IMR-90 (cell line): ENCODE results near the gene RNF151. TPM values are rescaled to one million over a fixed set of nuclear protein-coding genes. Genes with fewer than 3 reads are reported as not detected.

Source experiments
- ATAC-seq: fragments of 200-7000 bp; cut with Tn5 transposase; 2 replicates; pipeline ENCODE4 v1.9.1; 2020; ENCODE audit warnings: low read depth, mild to moderate bottlenecking, moderate library complexity
- BruUV-seq: library from RNA; stranded (reverse); fragments of 400-500 nt; replicated peaks from 2 replicates; lab custom pipeline; 2021; lab: Mats Ljungman, UMichigan
- CTCF ChIA-PET: fragments of 300-600 bp; formaldehyde crosslinking; extraction: SDS; loops from one replicate; lab custom pipeline; 2021; ENCODE audit warnings: antibody characterized with exemption; lab: Yijun Ruan, JAX
- POLR2A ChIA-PET: fragments of 300-600 bp; sonication (Branson Sonifier 250); formaldehyde crosslinking; loops from one replicate; lab custom pipeline; 2022; ENCODE audit warnings: antibody characterized with exemption; ENCODE audit not compliant: unreplicated experiment; lab: Charles Lee
- DNase-seq: peaks from one replicate; pipeline ENCODE4 v3.0.0; 2013
- H2AFZ ChIP-seq: replicated peaks from 2 replicates; pipeline ENCODE3; 2013; ENCODE audit warnings: low read length, mild to moderate bottlenecking; ENCODE audit not compliant: poor library complexity
- H2AK5ac ChIP-seq: 2 replicates; pipeline ENCODE4 v1.6.1; 2013; ENCODE audit warnings: low read depth, low read length, inconsistent platforms
- H2AK9ac ChIP-seq: replicated peaks from 2 replicates; pipeline ENCODE3; 2013; ENCODE audit warnings: mild to moderate bottlenecking, low read depth, low read length, moderate library complexity; ENCODE audit not compliant: poor library complexity
- H2BK120ac ChIP-seq: 2 replicates; pipeline ENCODE4 v1.6.1; 2013; ENCODE audit warnings: low read depth, low read length, inconsistent platforms
- H2BK15ac ChIP-seq: 3 replicates; pipeline ENCODE4 v1.6.1; 2013; ENCODE audit warnings: low read depth, low read length, inconsistent platforms
- H2BK20ac ChIP-seq: 2 replicates; pipeline ENCODE4 v1.6.1; 2013; ENCODE audit warnings: low read depth, mild to moderate bottlenecking, inconsistent platforms, low read length, moderate library complexity
- H2BK5ac ChIP-seq: 2 replicates; pipeline ENCODE4 v1.6.1; 2013; ENCODE audit warnings: mild to moderate bottlenecking, low read depth, low read length, inconsistent platforms; ENCODE audit not compliant: poor library complexity, severe bottlenecking
- H3K14ac ChIP-seq: replicated peaks from 2 replicates; pipeline ENCODE4 v1.6.1; 2013; ENCODE audit warnings: low read depth, low read length, inconsistent platforms
- H3K18ac ChIP-seq: 2 replicates; pipeline ENCODE4 v1.6.1; 2013; ENCODE audit warnings: low read depth, low read length, control low read depth
- H3K23ac ChIP-seq: 2 replicates; pipeline ENCODE4 v1.6.1; 2013; ENCODE audit warnings: low read depth, low read length, inconsistent platforms
- H3K27ac ChIP-seq: 2 replicates; pipeline ENCODE4 v1.5.1; 2013; ENCODE audit warnings: mild to moderate bottlenecking, control low read depth, low read length; ENCODE audit not compliant: insufficient read depth
- H3K27me3 ChIP-seq: 2 replicates; pipeline ENCODE4 v1.6.1; 2013; ENCODE audit warnings: low read length; ENCODE audit not compliant: control insufficient read depth, insufficient read depth
- H3K36me3 ChIP-seq: 2 replicates; pipeline ENCODE4 v1.6.1; 2013; ENCODE audit warnings: low read length, mixed read lengths; ENCODE audit not compliant: control insufficient read depth, insufficient read depth
- H3K4ac ChIP-seq: 2 replicates; pipeline ENCODE4 v1.6.1; 2013; ENCODE audit warnings: low read depth, low read length, inconsistent platforms
- H3K4me1 ChIP-seq: 2 replicates; pipeline ENCODE4 v1.6.1; 2013; ENCODE audit warnings: low read length, mixed read lengths; ENCODE audit not compliant: control insufficient read depth, insufficient read depth
- H3K4me2 ChIP-seq: 2 replicates; pipeline ENCODE4 v1.6.1; 2013; ENCODE audit warnings: low read depth, mild to moderate bottlenecking, control low read depth, low read length, moderate library complexity
- H3K4me3 ChIP-seq: 2 replicates; pipeline ENCODE4 v1.5.1; 2013; ENCODE audit warnings: low read depth, mild to moderate bottlenecking, control low read depth, low read length, moderate library complexity; ENCODE audit not compliant: insufficient read depth
- H3K56ac ChIP-seq: 2 replicates; pipeline ENCODE4 v1.6.1; 2013; ENCODE audit warnings: low read length, inconsistent platforms; ENCODE audit not compliant: insufficient read depth; ENCODE audit errors: extremely low read depth
- H3K79me1 ChIP-seq, 2 experiments: 2 replicates each; pipeline ENCODE4 v1.6.1; 2013; ENCODE audit warnings: low read length in 2 of 2, inconsistent platforms in 1 of 2, low read depth in 1 of 2
- H3K9ac ChIP-seq: 2 replicates; pipeline ENCODE4 v1.6.1; 2013; ENCODE audit warnings: low read depth, low read length, control low read depth
- H3K9me1 ChIP-seq: 2 replicates; pipeline ENCODE4 v1.6.1; 2013; ENCODE audit warnings: low read length, inconsistent platforms; ENCODE audit not compliant: insufficient read depth
- H3K9me3 ChIP-seq: 2 replicates; pipeline ENCODE4 v1.6.1; 2013; ENCODE audit warnings: low read length; ENCODE audit not compliant: control insufficient read depth, insufficient read depth
- H4K20me1 ChIP-seq: 2 replicates; pipeline ENCODE4 v1.6.1; 2013; ENCODE audit warnings: low read length, inconsistent platforms; ENCODE audit not compliant: insufficient read depth
- H4K5ac ChIP-seq: 2 replicates; pipeline ENCODE4 v1.6.1; 2013; ENCODE audit warnings: mild to moderate bottlenecking, low read depth, low read length, control low read depth
- H4K8ac ChIP-seq, 2 experiments: 2 replicates each; pipeline ENCODE4 v1.6.1; 2013; ENCODE audit warnings: low read depth in 2 of 2, low read length in 2 of 2, control low read depth in 1 of 2, inconsistent platforms in 1 of 2
- H4K91ac ChIP-seq: 2 replicates; pipeline ENCODE4 v1.6.1; 2013; ENCODE audit warnings: low read depth, low read length, inconsistent platforms; ENCODE audit not compliant: insufficient read depth
- BHLHE40 ChIP-seq: fragments of 150-350 bp; IDR thresholded peaks from 2 replicates; pipeline ENCODE4 v1.6.1; 2016; ENCODE audit warnings: mild to moderate bottlenecking, low read depth, low read length
- CEBPB ChIP-seq: IDR thresholded peaks from 2 replicates; pipeline ENCODE4 v1.6.1; 2012; ENCODE audit warnings: low read depth, low read length, improper control_type of control experiment
- CHD1 ChIP-seq: IDR thresholded peaks from 2 replicates; pipeline ENCODE4 v1.6.1; 2012; ENCODE audit warnings: low read depth, low read length, improper control_type of control experiment
- FOS ChIP-seq: fragments of 150-350 bp; IDR thresholded peaks from 2 replicates; pipeline ENCODE4 v1.6.1; 2016; ENCODE audit warnings: low read depth, low read length
- MAFK ChIP-seq: IDR thresholded peaks from 2 replicates; pipeline ENCODE4 v1.6.1; 2012; ENCODE audit warnings: low read depth, low read length, improper control_type of control experiment
- MAZ ChIP-seq: IDR thresholded peaks from 2 replicates; pipeline ENCODE4 v1.6.1; 2012; ENCODE audit warnings: low read depth, mild to moderate bottlenecking, low read length, improper control_type of control experiment, moderate library complexity, borderline replicate concordance
- RFX5 ChIP-seq: IDR thresholded peaks from 2 replicates; pipeline ENCODE4 v1.8.0; 2012; ENCODE audit warnings: low read depth, mild to moderate bottlenecking, low read length, moderate library complexity
- SMC3 ChIP-seq: fragments of 150-350 bp; IDR thresholded peaks from 2 replicates; pipeline ENCODE4 v1.6.1; 2016; ENCODE audit warnings: low read depth, mild to moderate bottlenecking, antibody characterized with exemption, low read length, moderate library complexity
- WGBS, 2 experiments: methylation state at CpG; one replicate each; pipeline versions ENCODE4 v1.1.5 to v1.1.7; 2013; ENCODE audit warnings: missing lambda C conversion rate in 2 of 2; ENCODE audit not compliant: insufficient read length in 1 of 2; ENCODE audit errors: extremely low coverage in 2 of 2; 5-methylcytosine and 5-hydroxymethylcytosine counted together
- dilution Hi-C: fragments of 300-500 bp; cut with HindIII; formaldehyde crosslinking; loops from one replicate; pipeline ENCODE4 v1.14.3; 2018; ENCODE audit warnings: low sequenced_read_pairs; ENCODE audit not compliant: unreplicated experiment
- in situ Hi-C: fragments of 300-500 bp; cut with MboI; formaldehyde crosslinking; loops from 3 replicates; pipeline ENCODE4 v1.14.3; 2019; ENCODE audit warnings: low sequenced_read_pairs, inconsistent platforms, mixed read lengths
- intact Hi-C: fragments of 100-400 bp; cut with micrococcal nuclease; formaldehyde crosslinking; loops from 2 replicates; pipeline ENCODE4 v1.10.0; 2022
- polyA plus RNA-seq, 3 experiments: library from polyadenylated mRNA; depleted of rRNA; stranded (reverse); fragments of >200 nt; gene quantifications; 2 replicates each; pipeline ENCODE4 v1.2.3, GENCODE V29; 2012; ENCODE audit warnings: low replicate concordance in 1 of 3
- total RNA-seq: library from RNA; depleted of rRNA; stranded (reverse); fragments of >200 nt; gene quantifications from 2 replicates; pipeline ENCODE4 v1.2.3, GENCODE V29; 2012
- TF ChIP-seq, protein P1 (sequence below): fragments of 150-350 bp; IDR thresholded peaks from 2 replicates; pipeline ENCODE4 v1.6.1; 2017; ENCODE audit warnings: mild to moderate bottlenecking, antibody characterized with exemption, low read length, low read depth
- TF ChIP-seq, protein P2 (sequence below): conservative IDR thresholded peaks from 2 replicates; pipeline ENCODE4 v1.5.1; 2012; ENCODE audit warnings: mild to moderate bottlenecking, low read depth, low read length, improper control_type of control experiment
- TF ChIP-seq, protein P3 (sequence below): fragments of 150-350 bp; IDR thresholded peaks from 2 replicates; pipeline ENCODE4 v1.6.1; 2016; ENCODE audit warnings: low read depth, mild to moderate bottlenecking, low read length, moderate library complexity, borderline replicate concordance

RNF151 gene
- total and polyA plus RNA-seq, 2 of the 4 experiments (the other 2 are of a cell fraction), result not detected

GRCh38 chr16:1942810-1943726, 23.6 kb upstream of the RNF151 start, which contains the start of gene MSRB1 (continued):
- TF ChIP-seq, protein P1, sequence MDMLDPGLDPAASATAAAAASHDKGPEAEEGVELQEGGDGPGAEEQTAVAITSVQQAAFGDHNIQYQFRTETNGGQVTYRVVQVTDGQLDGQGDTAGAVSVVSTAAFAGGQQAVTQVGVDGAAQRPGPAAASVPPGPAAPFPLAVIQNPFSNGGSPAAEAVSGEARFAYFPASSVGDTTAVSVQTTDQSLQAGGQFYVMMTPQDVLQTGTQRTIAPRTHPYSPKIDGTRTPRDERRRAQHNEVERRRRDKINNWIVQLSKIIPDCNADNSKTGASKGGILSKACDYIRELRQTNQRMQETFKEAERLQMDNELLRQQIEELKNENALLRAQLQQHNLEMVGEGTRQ, result no peak
- TF ChIP-seq MAFK, result no peak

GRCh38 chr16:1944612-1945199, 21.9 kb upstream of the RNF151 start:
- no peak overlapping the region for H3K4me3 ChIP-seq
- H3K9me1 ChIP-seq, result no peaks in the 10 kb centered on the region
- peaks cover 3% of the 10 kb centered on the region; the same call in 1 of the 2 replicates for H3K36me3 ChIP-seq
- H3K23ac ChIP-seq, result no peak overlapping the region
- intact Hi-C loops (no loop called here), in situ Hi-C loops (no loop called here), dilution Hi-C loops (no loop called here)
- H2BK120ac ChIP-seq, result no peak overlapping the region
- H3K14ac ChIP-seq, result no peak overlapping the region
- no peak overlapping the region for H3K4me2 ChIP-seq
- H2BK15ac ChIP-seq, result no peak overlapping the region
- no peak overlapping the region for H4K91ac ChIP-seq
- no peak overlapping the region for H2AK5ac ChIP-seq
- H2AK9ac ChIP-seq, result no peak overlapping the region
- CTCF ChIA-PET, result no interaction called here
- H3K56ac ChIP-seq, result no peak overlapping the region
- BruUV-seq, result no TSS peak
- no peak overlapping the region for H2BK5ac ChIP-seq
- H2AFZ ChIP-seq, result no peak overlapping the region
- no peak overlapping the region for H2BK20ac ChIP-seq
- H4K20me1 ChIP-seq, result no peaks in the 10 kb centered on the region
- no peak overlapping the region for H4K8ac ChIP-seq
- no peak for DNase-seq
- TF ChIP-seq, protein P2, sequence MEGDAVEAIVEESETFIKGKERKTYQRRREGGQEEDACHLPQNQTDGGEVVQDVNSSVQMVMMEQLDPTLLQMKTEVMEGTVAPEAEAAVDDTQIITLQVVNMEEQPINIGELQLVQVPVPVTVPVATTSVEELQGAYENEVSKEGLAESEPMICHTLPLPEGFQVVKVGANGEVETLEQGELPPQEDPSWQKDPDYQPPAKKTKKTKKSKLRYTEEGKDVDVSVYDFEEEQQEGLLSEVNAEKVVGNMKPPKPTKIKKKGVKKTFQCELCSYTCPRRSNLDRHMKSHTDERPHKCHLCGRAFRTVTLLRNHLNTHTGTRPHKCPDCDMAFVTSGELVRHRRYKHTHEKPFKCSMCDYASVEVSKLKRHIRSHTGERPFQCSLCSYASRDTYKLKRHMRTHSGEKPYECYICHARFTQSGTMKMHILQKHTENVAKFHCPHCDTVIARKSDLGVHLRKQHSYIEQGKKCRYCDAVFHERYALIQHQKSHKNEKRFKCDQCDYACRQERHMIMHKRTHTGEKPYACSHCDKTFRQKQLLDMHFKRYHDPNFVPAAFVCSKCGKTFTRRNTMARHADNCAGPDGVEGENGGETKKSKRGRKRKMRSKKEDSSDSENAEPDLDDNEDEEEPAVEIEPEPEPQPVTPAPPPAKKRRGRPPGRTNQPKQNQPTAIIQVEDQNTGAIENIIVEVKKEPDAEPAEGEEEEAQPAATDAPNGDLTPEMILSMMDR, result no peak
- TF ChIP-seq CEBPB, result no peak
- no peak for TF ChIP-seq BHLHE40
- no peak for TF ChIP-seq MAZ
- TF ChIP-seq RFX5, result no peak
- no peak for TF ChIP-seq MAFK
- no peak for TF ChIP-seq SMC3
- TF ChIP-seq, protein P3, sequence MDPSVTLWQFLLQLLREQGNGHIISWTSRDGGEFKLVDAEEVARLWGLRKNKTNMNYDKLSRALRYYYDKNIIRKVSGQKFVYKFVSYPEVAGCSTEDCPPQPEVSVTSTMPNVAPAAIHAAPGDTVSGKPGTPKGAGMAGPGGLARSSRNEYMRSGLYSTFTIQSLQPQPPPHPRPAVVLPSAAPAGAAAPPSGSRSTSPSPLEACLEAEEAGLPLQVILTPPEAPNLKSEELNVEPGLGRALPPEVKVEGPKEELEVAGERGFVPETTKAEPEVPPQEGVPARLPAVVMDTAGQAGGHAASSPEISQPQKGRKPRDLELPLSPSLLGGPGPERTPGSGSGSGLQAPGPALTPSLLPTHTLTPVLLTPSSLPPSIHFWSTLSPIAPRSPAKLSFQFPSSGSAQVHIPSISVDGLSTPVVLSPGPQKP, result no peak
- TF ChIP-seq CHD1, result no peak
- TF ChIP-seq FOS, result no peak
- H3K79me1 ChIP-seq, result peaks cover 9 to 13% of the 10 kb centered on the region in 2 experiments; a peak in 3 of 4 replicates
- H3K4me1 ChIP-seq, result peaks cover 5% of the 10 kb centered on the region; the same call in 1 of the 2 replicates
- ATAC-seq, result no peak
- POLR2A ChIA-PET, result no interaction called here
- H3K9ac ChIP-seq, result no peak overlapping the region
- no peaks in the 10 kb centered on the region for H3K9me3 ChIP-seq
- no peak overlapping the region for H3K27ac ChIP-seq
- no peak overlapping the region for H4K5ac ChIP-seq
- H3K4ac ChIP-seq, result no peak overlapping the region
- H3K18ac ChIP-seq, result no peak overlapping the region
- H3K27me3 ChIP-seq, result no peaks in the 10 kb centered on the region
- WGBS, 2 experiments, result 86% methylated on average over 1 of the region's 21 CpGs; no CpG with 5 or more reads in 1 of the 2 experiments
